Panc1 (cell line): Measurements from ENCODE around the gene PTPA. TPM values are rescaled to one million over a fixed set of nuclear protein-coding genes. Genes with fewer than 3 reads are reported as not detected.
"Not testable (repeated sequence)": the region's sequence is repeated elsewhere in the genome, so short reads cannot be mapped to it uniquely, and the experiment has no call there.

Experiments used
- ATAC-seq: fragments of 200-7000 bp; cut with Tn5 transposase; 2 replicates; pipeline ENCODE4 v1.9.1; 2020; ENCODE audit warnings: mild to moderate bottlenecking, moderate library complexity
- BruUV-seq: library from RNA; stranded (reverse); fragments of 400-500 nt; replicated peaks from 2 replicates; lab custom pipeline; 2021; lab: Mats Ljungman, UMichigan
- CTCF ChIA-PET: fragments of 300-600 bp; sonication (Branson Sonifier 250); formaldehyde crosslinking; loops from one replicate; lab custom pipeline; 2022; ENCODE audit warnings: antibody characterized with exemption; lab: Charles Lee
- POLR2A ChIA-PET: fragments of 300-600 bp; sonication (Branson Sonifier 250); formaldehyde crosslinking; loops from one replicate; lab custom pipeline; 2022; ENCODE audit warnings: antibody characterized with exemption; lab: Charles Lee
- DNase-seq: peaks from one replicate; pipeline ENCODE4 v3.0.0-alpha.2; 2010; ENCODE audit warnings: low read depth, low spot score
- H3K27ac ChIP-seq: 2 replicates; pipeline ENCODE4 v1.5.1; 2011; ENCODE audit warnings: mild to moderate bottlenecking, low read length, inconsistent platforms
- H3K27me3 ChIP-seq: fragments of 200-500 bp; sonication (Bioruptor generic); 2 replicates; pipeline ENCODE4 v1.6.0; 2014; ENCODE audit warnings: low read length, inconsistent platforms; ENCODE audit not compliant: control insufficient read depth, insufficient read depth
- H3K36me3 ChIP-seq: fragments of 200-500 bp; sonication (Bioruptor generic); 2 replicates; pipeline ENCODE4 v1.5.1; 2014; ENCODE audit warnings: inconsistent platforms, mild to moderate bottlenecking, low read length, moderate library complexity; ENCODE audit not compliant: control insufficient read depth, insufficient read depth
- H3K4me1 ChIP-seq: 2 replicates; pipeline ENCODE4 v1.5.1; 2011; ENCODE audit warnings: inconsistent platforms, mild to moderate bottlenecking, low read length, moderate library complexity; ENCODE audit not compliant: control insufficient read depth, insufficient read depth
- H3K4me3 ChIP-seq, 2 experiments: 2 replicates each; pipeline ENCODE4 v1.5.1; 2011 to 2012; ENCODE audit warnings: low read depth in 2 of 2, low read length in 2 of 2, mild to moderate bottlenecking in 2 of 2, inconsistent platforms in 1 of 2, moderate library complexity in 1 of 2
- H3K9me3 ChIP-seq: fragments of 200-500 bp; sonication (Bioruptor generic); 2 replicates; pipeline ENCODE4 v1.5.1; 2014; ENCODE audit warnings: low read depth, mild to moderate bottlenecking, inconsistent platforms, low read length, moderate library complexity; ENCODE audit not compliant: control insufficient read depth, insufficient read depth
- CTCF ChIP-seq: fragments of 450-650 bp; IDR thresholded peaks from 2 replicates; pipeline ENCODE4 v1.5.1; 2017; ENCODE audit warnings: mild to moderate bottlenecking
- POLR2AphosphoS5 ChIP-seq: IDR thresholded peaks from 2 replicates; pipeline ENCODE4 v1.6.1; 2012; ENCODE audit warnings: mild to moderate bottlenecking, low read depth, low read length, moderate library complexity
- REST ChIP-seq, 2 experiments: IDR thresholded peaks; 2 replicates each; pipeline ENCODE4 v1.6.1; 2011 to 2012; ENCODE audit warnings: low read depth in 2 of 2, control low read depth in 1 of 2, low read length in 1 of 2, mild to moderate bottlenecking in 1 of 2, moderate library complexity in 1 of 2; ENCODE audit not compliant: insufficient read depth in 1 of 2
- SIN3A ChIP-seq: IDR thresholded peaks from 2 replicates; pipeline ENCODE4 v1.6.1; 2012; ENCODE audit warnings: low read depth, mild to moderate bottlenecking, low read length, moderate library complexity, borderline replicate concordance; ENCODE audit not compliant: insufficient read depth
- TCF7L2 ChIP-seq: IDR thresholded peaks from 2 replicates; pipeline ENCODE4 v1.6.1; 2011; ENCODE audit warnings: mild to moderate bottlenecking, low read depth, low read length, inconsistent platforms
- in situ Hi-C: cut with HindIII; loops from 2 replicates; pipeline ENCODE4 v1.10.0; 2016; ENCODE audit warnings: low sequenced_read_pairs, low pct_unique_long_range_greater_than_20kb
- intact Hi-C: fragments of 100-400 bp; cut with micrococcal nuclease; formaldehyde crosslinking; loops from one replicate; pipeline ENCODE4 v1.10.0; 2022; ENCODE audit not compliant: unreplicated experiment
- total RNA-seq: library from RNA; stranded (reverse); gene quantifications from one replicate; pipeline ENCODE4 v1.2.1, GENCODE V29; 2021; ENCODE audit not compliant: unreplicated experiment

The PTPA gene
- total RNA-seq, 1 experiment from 2014 or later, result 114 TPM

GRCh38 chr9:129195606-129196005 lies 84.4 kb downstream of the PTPA start:
- Histone ChIP-seq H3K4me3 (no peak overlapping the region), H3K9me3 (no peaks in the 10 kb centered on the region), H3K36me3 (no peaks in the 10 kb centered on the region), H3K27me3 (no peaks in the 10 kb centered on the region), H3K27ac (no peak overlapping the region), H3K4me1 (no peaks in the 10 kb centered on the region)
- DNase-seq (no peak), ATAC-seq (no peak)
- in situ Hi-C loops (no loop called here), intact Hi-C loops (no loop called here)
- no TSS peak for BruUV-seq
- CTCF ChIA-PET, result no interaction called here
- POLR2A ChIA-PET, result no interaction called here
- TF ChIP-seq POLR2AphosphoS5 (no peak), SIN3A (no peak), REST (IDR thresholded peaks at IDR 0.05; ENCODE audit: insufficient read depth in 1 of 2, low read depth in 2 of 2, low read length in 1 of 2) (no peak), CTCF (no peak), TCF7L2 (no peak)

- in situ Hi-C loops, BruUV-seq: not testable (repeated sequence)
Measured at GRCh38 chr9:129197045-129197444, 85.8 kb downstream of the PTPA start.

GRCh38 chr9:129197978-129198318 lies 86.7 kb downstream of the PTPA start:
- H3K36me3 ChIP-seq, result no peaks in the 10 kb centered on the region
- no peaks in the 10 kb centered on the region for H3K4me1 ChIP-seq
- no TSS peak for BruUV-seq
- no peak for TF ChIP-seq TCF7L2
- TF ChIP-seq SIN3A, result no peak
- no peak for TF ChIP-seq REST (IDR thresholded peaks at IDR 0.05; ENCODE audit: insufficient read depth in 1 of 2, low read depth in 2 of 2, low read length in 1 of 2)
- no peak for TF ChIP-seq POLR2AphosphoS5
- TF ChIP-seq CTCF, result no peak
- ATAC-seq (no peak), DNase-seq (no peak)
- in situ Hi-C loops (no loop called here), intact Hi-C loops (no loop called here)
- no peak overlapping the region for H3K4me3 ChIP-seq
- no peaks in the 10 kb centered on the region for H3K9me3 ChIP-seq
- ChIA-PET POLR2A (no interaction called here), CTCF (no interaction called here)
- no peak overlapping the region for H3K27ac ChIP-seq
- no peaks in the 10 kb centered on the region for H3K27me3 ChIP-seq

More at GRCh38 chr9:129197045-129197444, 85.8 kb downstream of the PTPA start:
- POLR2A ChIA-PET, H3K36me3 ChIP-seq, CTCF ChIA-PET, H3K4me1 ChIP-seq, intact Hi-C loops, H3K9me3 ChIP-seq, DNase-seq, H3K27ac ChIP-seq, ATAC-seq, H3K27me3 ChIP-seq, H3K4me3 ChIP-seq: not testable (repeated sequence)
